AG09309 (cell line): ENCODE measurements around the gene FAH.

ENCODE experiments used
- DNase-seq: peaks from one replicate; pipeline ENCODE4 v3.0.0-alpha.2; 2010; ENCODE audit warnings: low read depth
- H3K4me3 ChIP-seq: 2 replicates; pipeline ENCODE4 v1.5.1; 2011; ENCODE audit warnings: mild to moderate bottlenecking, low read depth, low read length, moderate library complexity; ENCODE audit not compliant: control insufficient read depth
- TF ChIP-seq, protein P1 (sequence below): IDR thresholded peaks from 2 replicates; pipeline ENCODE4 v1.5.1; 2011; ENCODE audit warnings: mild to moderate bottlenecking, low read depth, low read length, inconsistent platforms; ENCODE audit not compliant: insufficient read depth, control insufficient read depth; ENCODE audit errors: missing control alignments

Gene FAH

GRCh38 chr15:80202641-80203360 is 50.0 kb downstream of the FAH start:
- H3K4me3 ChIP-seq: no peak overlapping the region
- TF ChIP-seq, protein P1, sequence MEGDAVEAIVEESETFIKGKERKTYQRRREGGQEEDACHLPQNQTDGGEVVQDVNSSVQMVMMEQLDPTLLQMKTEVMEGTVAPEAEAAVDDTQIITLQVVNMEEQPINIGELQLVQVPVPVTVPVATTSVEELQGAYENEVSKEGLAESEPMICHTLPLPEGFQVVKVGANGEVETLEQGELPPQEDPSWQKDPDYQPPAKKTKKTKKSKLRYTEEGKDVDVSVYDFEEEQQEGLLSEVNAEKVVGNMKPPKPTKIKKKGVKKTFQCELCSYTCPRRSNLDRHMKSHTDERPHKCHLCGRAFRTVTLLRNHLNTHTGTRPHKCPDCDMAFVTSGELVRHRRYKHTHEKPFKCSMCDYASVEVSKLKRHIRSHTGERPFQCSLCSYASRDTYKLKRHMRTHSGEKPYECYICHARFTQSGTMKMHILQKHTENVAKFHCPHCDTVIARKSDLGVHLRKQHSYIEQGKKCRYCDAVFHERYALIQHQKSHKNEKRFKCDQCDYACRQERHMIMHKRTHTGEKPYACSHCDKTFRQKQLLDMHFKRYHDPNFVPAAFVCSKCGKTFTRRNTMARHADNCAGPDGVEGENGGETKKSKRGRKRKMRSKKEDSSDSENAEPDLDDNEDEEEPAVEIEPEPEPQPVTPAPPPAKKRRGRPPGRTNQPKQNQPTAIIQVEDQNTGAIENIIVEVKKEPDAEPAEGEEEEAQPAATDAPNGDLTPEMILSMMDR: no peak
- no peak for DNase-seq

DNA sequence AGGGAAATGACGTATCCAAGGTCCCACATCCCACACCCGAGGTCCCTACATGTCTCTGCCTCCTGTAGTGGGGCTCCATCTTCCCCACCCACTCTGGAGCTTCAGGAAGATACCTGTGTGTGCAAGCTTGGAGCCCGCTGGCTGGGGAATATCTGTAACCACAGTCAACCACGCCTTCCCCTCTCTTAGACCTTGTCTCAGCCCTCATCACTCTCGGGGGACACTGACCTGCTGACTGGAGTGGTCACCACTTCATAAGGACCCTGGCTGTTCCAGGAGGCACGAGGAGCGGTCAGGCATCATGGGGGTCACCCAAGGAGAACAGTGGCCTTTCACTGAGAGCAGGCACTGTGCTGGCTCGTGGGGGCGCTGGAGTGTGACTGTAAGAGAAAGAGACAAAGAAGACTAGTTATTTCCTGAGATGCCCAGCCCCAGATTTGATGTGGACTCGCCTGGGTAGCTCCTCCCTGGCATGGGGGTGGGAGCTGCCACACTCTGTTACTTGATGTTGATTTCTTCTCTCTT is 50.6 kb downstream of the FAH start:
- no peak for DNase-seq
- TF ChIP-seq, protein P1: no peak
- no peak overlapping the region for H3K4me3 ChIP-seq

- no peak for DNase-seq
- TF ChIP-seq, protein P1: no peak
- H3K4me3 ChIP-seq: no peak overlapping the region
Observed at GRCh38 chr15:80204231-80204630, 51.4 kb downstream of the FAH start.

DNA sequence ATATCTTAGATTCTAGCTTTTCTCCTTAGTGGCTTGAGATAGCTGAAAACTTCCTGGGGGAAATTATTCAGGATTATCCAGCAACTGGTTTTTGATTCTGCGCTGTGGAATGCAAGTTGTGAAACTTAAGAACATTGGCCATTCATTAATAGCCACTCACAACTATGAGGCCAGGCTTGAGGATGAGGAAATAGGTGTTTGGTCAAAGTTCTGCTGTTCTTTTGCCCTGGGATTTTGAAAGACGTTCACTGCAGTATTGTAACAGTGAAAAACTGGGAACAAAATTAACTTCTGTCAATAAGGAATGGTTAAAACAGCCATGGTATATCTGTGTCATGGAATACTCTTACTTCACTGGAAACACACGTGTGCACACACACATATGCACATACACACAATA is 55.1 kb downstream of the FAH start:
- H3K4me3 ChIP-seq: no peak overlapping the region
- DNase-seq: no peak
- TF ChIP-seq, protein P1: no peak

DNA sequence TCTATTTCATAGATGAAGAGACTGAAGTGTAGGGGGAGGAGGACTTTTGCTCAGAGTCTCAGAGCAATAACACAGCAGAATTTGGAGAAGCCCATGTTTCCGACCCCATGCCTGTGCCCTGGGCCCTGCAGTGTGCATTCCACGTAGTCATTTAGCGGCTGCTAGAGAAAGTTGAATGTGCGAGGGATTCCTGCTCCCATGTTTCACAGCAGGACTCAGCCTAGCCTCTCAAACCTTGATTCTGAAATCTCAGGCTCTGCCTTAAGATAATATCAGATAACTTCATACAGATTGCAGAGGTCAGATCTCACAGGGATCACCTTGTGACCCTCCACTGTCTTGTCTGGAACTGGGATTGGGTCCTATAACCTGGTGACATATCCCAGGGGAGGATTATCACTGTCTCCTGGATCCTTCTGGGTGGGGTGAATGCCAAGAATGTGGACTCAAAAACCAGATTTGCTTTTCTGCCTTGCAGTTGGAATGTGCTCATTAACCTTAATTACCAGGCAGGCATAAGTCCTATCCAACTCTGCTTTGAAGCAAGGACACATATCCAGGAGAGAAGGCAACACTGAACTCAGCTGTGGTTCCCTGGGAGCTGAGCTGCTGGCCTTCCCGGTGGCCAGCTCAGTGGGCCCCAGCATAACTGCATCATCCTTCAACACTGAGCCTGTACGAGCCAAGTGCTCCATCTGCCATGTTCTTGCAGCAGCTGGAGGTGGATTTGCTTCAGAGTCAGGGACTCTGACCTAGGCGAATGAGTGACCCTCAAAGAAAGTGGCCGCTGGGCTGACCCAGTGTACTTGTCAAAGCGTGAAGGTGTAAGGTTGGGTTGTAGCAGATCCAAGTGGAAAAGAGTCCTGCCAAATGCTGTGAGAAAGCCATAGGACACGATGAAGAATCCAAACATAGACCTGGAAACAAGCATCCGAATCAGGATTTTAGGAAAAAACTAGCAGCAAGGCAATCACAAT is 56.2 kb downstream of the FAH start:
- TF ChIP-seq, protein P1: no peak
- no peak for DNase-seq

More for the DNA sequence above, 56.2 kb downstream of the FAH start:
- H3K4me3 ChIP-seq: no peak overlapping the region
